ENCODE measurements around the gene ABTB1.

The ABTB1 gene

GRCh38 chr3:127720161-127720823 is 47.5 kb downstream of the ABTB1 start:
- no peak for DNase-seq (ENCODE audit: low spot score)

DNA sequence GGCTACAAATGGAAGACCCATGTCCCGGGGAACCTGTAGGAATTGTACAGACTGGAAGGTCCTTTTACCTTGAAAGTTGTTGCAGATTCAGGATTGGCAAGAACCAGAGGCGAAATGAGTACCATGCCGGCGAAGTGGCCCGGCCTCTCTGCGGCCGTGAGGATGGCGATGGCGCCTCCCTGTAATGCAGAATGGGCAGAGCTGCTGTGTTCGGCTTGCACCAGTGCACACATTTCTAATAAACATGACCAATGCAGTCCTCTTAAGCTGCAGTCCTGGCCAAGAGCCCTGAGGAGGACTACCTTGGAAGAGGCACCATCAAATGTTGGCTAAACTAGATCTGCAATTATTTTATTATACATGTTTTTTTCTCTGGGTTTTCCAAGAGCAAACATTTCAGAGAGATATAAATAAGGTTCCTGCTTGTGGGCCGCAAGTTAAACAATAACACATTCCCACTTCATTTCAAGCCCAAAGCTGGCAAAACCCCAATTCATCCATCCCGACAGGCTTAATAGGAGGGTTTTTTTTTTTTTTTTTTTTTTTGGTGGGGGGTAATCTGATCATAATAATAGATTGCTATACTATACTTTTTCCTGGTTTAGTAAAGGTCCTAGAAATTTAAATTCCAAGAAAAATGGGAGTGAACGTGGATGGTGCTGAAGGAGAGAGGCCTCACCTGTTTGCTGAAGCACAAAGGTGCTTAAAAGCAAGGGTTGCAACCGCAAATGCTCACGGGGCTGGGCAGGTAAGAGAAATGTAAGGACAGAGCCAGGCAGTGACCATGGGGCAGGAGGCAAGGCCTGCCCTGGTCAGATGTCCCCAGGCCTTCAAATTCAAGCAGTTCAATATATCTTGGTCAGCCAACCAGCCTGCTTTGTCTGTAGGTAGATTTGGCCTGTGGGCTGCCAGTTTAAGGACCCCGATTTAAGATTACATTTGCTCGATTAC is 48.5 kb downstream of the ABTB1 start:
- no peak for DNase-seq (ENCODE audit: low spot score)

GRCh38 chr3:127722091-127722784 is 49.5 kb downstream of the ABTB1 start:
- DNase-seq (ENCODE audit: low spot score): no peak

GRCh38 chr3:127723011-127723567 is 50.3 kb downstream of the ABTB1 start:
- no peak for DNase-seq (ENCODE audit: low spot score)

- DNase-seq (ENCODE audit: low spot score): no peak
Observed at GRCh38 chr3:127726894-127727293, 54.1 kb downstream of the ABTB1 start.

DNA sequence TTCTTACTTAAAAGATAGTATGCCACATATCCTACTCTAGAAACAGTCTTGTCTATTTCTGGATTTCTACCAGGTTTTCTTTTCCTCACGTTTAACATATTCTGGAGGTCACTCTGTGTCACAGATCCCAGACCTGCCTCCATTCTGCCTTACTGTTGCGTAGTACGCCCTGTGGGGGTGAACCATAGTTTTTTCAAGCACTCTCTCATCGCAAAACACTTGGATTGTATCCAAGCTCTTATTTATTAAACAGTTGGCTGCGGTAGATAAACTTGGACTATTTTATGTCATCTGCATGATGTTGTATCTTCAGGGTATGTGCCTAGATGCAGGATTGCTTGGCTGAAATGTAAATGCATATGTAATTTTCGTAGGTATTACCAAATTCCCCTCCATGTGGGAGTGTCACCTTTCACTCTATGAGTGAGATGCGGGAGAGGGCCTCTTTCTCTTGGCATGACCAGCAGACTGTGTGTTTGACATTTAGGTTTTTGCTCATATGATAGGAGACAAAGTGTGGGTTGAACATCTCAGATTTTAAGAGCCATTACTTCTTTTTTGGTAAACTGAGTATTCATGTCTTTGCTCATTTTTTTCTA is 55.8 kb downstream of the ABTB1 start:
- DNase-seq (ENCODE audit: low spot score): no peak

DNA sequence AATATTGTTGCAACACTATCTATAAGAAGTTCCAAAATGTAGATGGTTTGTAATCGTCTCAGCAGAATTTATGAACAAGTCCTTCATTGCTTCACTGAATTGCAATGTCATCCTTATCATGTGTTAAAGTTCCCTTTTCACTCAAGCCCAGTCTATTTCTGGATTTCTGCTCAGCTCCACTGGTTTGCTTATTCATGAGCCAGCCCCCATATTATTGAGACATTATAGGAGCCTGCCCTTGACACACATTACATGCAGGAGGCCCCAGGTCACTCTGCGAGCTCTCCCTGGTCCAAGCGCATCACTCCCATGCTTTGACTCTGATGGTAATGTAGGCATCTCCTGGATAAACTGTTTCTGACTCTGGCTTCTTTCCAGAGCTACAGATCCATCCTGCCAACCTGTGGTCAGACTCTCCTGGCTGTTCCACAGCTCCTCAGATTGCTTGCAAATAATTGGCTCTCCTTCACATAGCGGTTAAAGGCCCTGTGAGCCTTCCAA is 56.9 kb downstream of the ABTB1 start:
- no peak for DNase-seq (ENCODE audit: low spot score)

GRCh38 chr3:127730171-127730570 is 57.4 kb downstream of the ABTB1 start:
- DNase-seq (ENCODE audit: low spot score): no peak

Data from COLO829 (cell line).